ENCODE results near the gene SYNPO2. TPM values are rescaled to one million over a fixed set of nuclear protein-coding genes. Genes with fewer than 3 reads are reported as not detected.

Gene SYNPO2
- total and polyA plus RNA-seq, 2 of the 8 experiments (the other 6 are each of a cell fraction or from before 2014, with no cell fraction given) = 0.50 to 4.2 TPM

DNA sequence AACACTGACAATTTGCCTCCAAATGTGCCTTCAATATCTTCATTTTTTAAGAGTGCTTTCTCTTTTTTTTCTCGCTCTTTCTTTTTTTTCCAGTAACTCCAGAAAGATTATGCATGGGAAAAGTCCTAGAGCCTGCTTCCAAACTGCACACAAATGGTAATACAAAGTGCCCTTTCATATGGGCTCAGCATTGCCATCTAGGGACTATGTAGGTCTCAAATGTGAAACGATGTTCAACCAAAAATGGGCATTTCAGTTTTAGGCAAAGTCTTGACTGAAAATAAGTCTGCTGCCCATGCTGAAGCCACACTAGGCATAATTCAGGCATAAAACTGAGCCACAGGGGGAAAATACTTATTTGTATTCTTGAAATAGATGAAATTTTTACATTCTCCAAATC, 65.6 kb downstream of the SYNPO2 start:
- 78% methylated on average over 2 of the region's 2 CpGs; no CpG with 5 or more reads in 1 of the 2 experiments for WGBS, 2 experiments (ENCODE audit: extremely low coverage in 1 of 2, insufficient coverage in 1 of 2, insufficient read length in 1 of 2, insufficient replicate concordance in 2 of 2, low coverage in 1 of 2, low lambda C conversion rate in 2 of 2, missing lambda C conversion rate in 1 of 2)
- no peak for FAIRE-seq

More for the DNA sequence above, 65.6 kb downstream of the SYNPO2 start:
- no peak overlapping the region for H3K14ac ChIP-seq (ENCODE audit: insufficient read length)
- CTCF ChIA-PET (ENCODE audit: partially characterized antibody) = interaction anchor here (0.7 to 1.5 kb wide), 8 partner anchors 9 to 530 kb away, joined by 3 to 4 read pairs (median 3); no protein-coding TSS in a partner anchor
- no peaks in the 10 kb centered on the region for H3K79me2 ChIP-seq (ENCODE audit: control insufficient read depth in 1 of 2, insufficient read depth in 2 of 2, low read length in 2 of 2)
- no peak overlapping the region for H3K9ac ChIP-seq (replicated peaks in 1 of 4; ENCODE audit: extremely low read depth in 1 of 4, low read depth in 3 of 4, low read length in 3 of 4)
- H4K5ac ChIP-seq (ENCODE audit: insufficient read length, low read depth, low read length) = no peak overlapping the region
- H2BK20ac ChIP-seq (ENCODE audit: low read length) = no peak overlapping the region
- no peaks in the 10 kb centered on the region for H3K9me3 ChIP-seq (ENCODE audit: insufficient read depth in 2 of 2, low read depth in 1 of 2, low read length in 1 of 2)
- POLR2A ChIA-PET (ENCODE audit: partially characterized antibody) = no interaction called here
- H3K4ac ChIP-seq (replicated peaks; ENCODE audit: insufficient read length, low read depth, low read length) = no peak overlapping the region
- TF ChIP-seq SRF (IDR thresholded peaks at IDR 0.05; ENCODE audit: low read depth, low read length) (no peak), TAF7 (optimal IDR thresholded peaks at IDR 0.05; ENCODE audit: borderline replicate concordance, low read depth, low read length) (no peak), RXRA (IDR thresholded peaks at IDR 0.05; ENCODE audit: insufficient read depth, low read depth, low read length) (no peak), GTF2F1 (IDR thresholded peaks at IDR 0.05; ENCODE audit: borderline replicate concordance, low read depth, low read length) (no peak), CBX8 (IDR thresholded peaks at IDR 0.05; ENCODE audit: borderline replicate concordance, low read depth, low read length) (no peak)
- H3K4me2 ChIP-seq (ENCODE audit: insufficient read depth in 1 of 2, low read depth in 2 of 2, low read length in 2 of 2) = no peak overlapping the region
- no peaks in the 10 kb centered on the region for H3K23me2 ChIP-seq (ENCODE audit: low read depth, low read length)
- H3K36me3 ChIP-seq (ENCODE audit: control insufficient read depth in 2 of 4, insufficient read depth in 4 of 4, low read length in 3 of 4) = no peaks in the 10 kb centered on the region
- H3K56ac ChIP-seq (replicated peaks; ENCODE audit: insufficient read length, low read depth, low read length) = no peak overlapping the region
- H3K4me3 ChIP-seq (ENCODE audit: extremely low read depth in 1 of 4, insufficient read depth in 2 of 4, low read depth in 3 of 4, low read length in 4 of 4) = no peak overlapping the region
- no peaks in the 10 kb centered on the region for H3K27me3 ChIP-seq (replicated peaks in 1 of 4; ENCODE audit: control insufficient read depth in 3 of 4, extremely low read depth in 1 of 4, insufficient read depth in 3 of 4, low read length in 3 of 4)
- H3K4me1 ChIP-seq (replicated peaks in 1 of 4; ENCODE audit: control insufficient read depth in 3 of 4, insufficient read depth in 4 of 4, low read length in 3 of 4) = no peaks in the 10 kb centered on the region
- no peak overlapping the region for H2AFZ ChIP-seq (ENCODE audit: low read length)
- no peaks in the 10 kb centered on the region for H3K79me1 ChIP-seq (ENCODE audit: low read depth, low read length)
- no peaks in the 10 kb centered on the region for H4K20me1 ChIP-seq (replicated peaks in 1 of 2; ENCODE audit: control insufficient read depth in 1 of 2, insufficient read depth in 2 of 2, low read length in 2 of 2)
- no peak overlapping the region for H3K18ac ChIP-seq (ENCODE audit: extremely low read depth, low read length)
- no peak overlapping the region for H3K27ac ChIP-seq (ENCODE audit: low read depth, low read length)
- no peak overlapping the region for H2BK5ac ChIP-seq (ENCODE audit: low read depth, low read length)
- H2AK5ac ChIP-seq (ENCODE audit: low read depth, low read length) = no peak overlapping the region
- H3K23ac ChIP-seq (ENCODE audit: insufficient read length) = no peak overlapping the region
- no peak overlapping the region for H4K91ac ChIP-seq (replicated peaks; ENCODE audit: insufficient read length, low read length)
- no peak overlapping the region for H2BK120ac ChIP-seq (replicated peaks; ENCODE audit: low read depth, low read length)
- H2BK12ac ChIP-seq (ENCODE audit: low read depth, low read length) = no peak overlapping the region
- H2BK15ac ChIP-seq (ENCODE audit: low read length) = no peak overlapping the region
- DNase-seq (ENCODE audit: low read depth in 1 of 2, low spot score in 2 of 2) = no peak
- no peak overlapping the region for H4K8ac ChIP-seq (ENCODE audit: extremely low read depth, insufficient read depth, low read length)

Data from H1 (cell line).